HEK293T (cell line): ENCODE measurements around the gene IGFBP5.

ENCODE experiments used
- CTCF ChIA-PET: fragments of 350-600 bp; formaldehyde crosslinking; extraction: SDS; loops from one replicate; lab custom pipeline; 2021; ENCODE audit warnings: antibody characterized with exemption, inconsistent platforms; lab: Yijun Ruan, JAX
- POLR2A ChIA-PET: fragments of 350-600 bp; formaldehyde crosslinking; extraction: SDS; loops from one replicate; lab custom pipeline; 2020; ENCODE audit warnings: antibody characterized with exemption, inconsistent platforms; lab: Yijun Ruan, JAX
- DNase-seq: peaks from one replicate; pipeline ENCODE4 v3.0.0; 2012; ENCODE audit warnings: mixed read lengths; ENCODE audit errors: extremely low spot score
- ARNT ChIP-seq: fragments of 450-650 bp; IDR thresholded peaks from 2 replicates; pipeline ENCODE4 v1.6.1; 2017; ENCODE audit warnings: mild to moderate bottlenecking
- BHLHE40 ChIP-seq: fragments of 450-650 bp; IDR thresholded peaks from 2 replicates; pipeline ENCODE4 v1.6.1; 2016; ENCODE audit warnings: mild to moderate bottlenecking, moderate library complexity, borderline replicate concordance
- CTBP1 ChIP-seq: fragments of 450-650 bp; IDR thresholded peaks from 2 replicates; pipeline ENCODE4 v1.6.1; 2016; ENCODE audit warnings: borderline replicate concordance
- ELF4 ChIP-seq: fragments of 450-650 bp; IDR thresholded peaks from 2 replicates; pipeline ENCODE4 v1.6.1; 2017; ENCODE audit warnings: antibody characterized with exemption
- FOXA1 ChIP-seq: fragments of 450-650 bp; IDR thresholded peaks from 2 replicates; pipeline ENCODE4 v1.6.1; 2016; ENCODE audit warnings: mild to moderate bottlenecking
- FOXK2 ChIP-seq: fragments of 450-650 bp; IDR thresholded peaks from 2 replicates; pipeline ENCODE4 v1.6.1; 2016; ENCODE audit warnings: mild to moderate bottlenecking
- FOXM1 ChIP-seq: fragments of 450-650 bp; IDR thresholded peaks from 2 replicates; pipeline ENCODE4 v1.6.1; 2017; ENCODE audit warnings: mild to moderate bottlenecking, borderline replicate concordance
- HDGF ChIP-seq: fragments of 450-650 bp; IDR thresholded peaks from 2 replicates; pipeline ENCODE4 v1.6.1; 2017; ENCODE audit warnings: antibody characterized with exemption, borderline replicate concordance
- L3MBTL2 ChIP-seq: fragments of 450-650 bp; conservative IDR thresholded peaks from 2 replicates; pipeline ENCODE4 v1.6.1; 2016; ENCODE audit warnings: mild to moderate bottlenecking
- LEF1 ChIP-seq: fragments of 450-650 bp; IDR thresholded peaks from 2 replicates; pipeline ENCODE4 v1.6.1; 2017; ENCODE audit warnings: mild to moderate bottlenecking, borderline replicate concordance
- NFRKB ChIP-seq: fragments of 450-650 bp; IDR thresholded peaks from 2 replicates; pipeline ENCODE4 v1.6.1; 2016; ENCODE audit warnings: mild to moderate bottlenecking, moderate library complexity
- SP1 ChIP-seq: fragments of 450-650 bp; IDR thresholded peaks from 2 replicates; pipeline ENCODE4 v1.6.1; 2017
- SUZ12 ChIP-seq: fragments of 450-650 bp; IDR thresholded peaks from 2 replicates; pipeline ENCODE4 v1.6.1; 2016; ENCODE audit warnings: mild to moderate bottlenecking
- TARDBP ChIP-seq: fragments of 450-650 bp; IDR thresholded peaks from 2 replicates; pipeline ENCODE4 v1.6.1; 2016
- ZNF384 ChIP-seq: fragments of 450-650 bp; IDR thresholded peaks from 2 replicates; pipeline ENCODE4 v1.6.1; 2016
- TF ChIP-seq, protein P1 (sequence below): fragments of 450-650 bp; IDR thresholded peaks from 2 replicates; pipeline ENCODE4 v1.6.1; 2016

Gene IGFBP5

DNA sequence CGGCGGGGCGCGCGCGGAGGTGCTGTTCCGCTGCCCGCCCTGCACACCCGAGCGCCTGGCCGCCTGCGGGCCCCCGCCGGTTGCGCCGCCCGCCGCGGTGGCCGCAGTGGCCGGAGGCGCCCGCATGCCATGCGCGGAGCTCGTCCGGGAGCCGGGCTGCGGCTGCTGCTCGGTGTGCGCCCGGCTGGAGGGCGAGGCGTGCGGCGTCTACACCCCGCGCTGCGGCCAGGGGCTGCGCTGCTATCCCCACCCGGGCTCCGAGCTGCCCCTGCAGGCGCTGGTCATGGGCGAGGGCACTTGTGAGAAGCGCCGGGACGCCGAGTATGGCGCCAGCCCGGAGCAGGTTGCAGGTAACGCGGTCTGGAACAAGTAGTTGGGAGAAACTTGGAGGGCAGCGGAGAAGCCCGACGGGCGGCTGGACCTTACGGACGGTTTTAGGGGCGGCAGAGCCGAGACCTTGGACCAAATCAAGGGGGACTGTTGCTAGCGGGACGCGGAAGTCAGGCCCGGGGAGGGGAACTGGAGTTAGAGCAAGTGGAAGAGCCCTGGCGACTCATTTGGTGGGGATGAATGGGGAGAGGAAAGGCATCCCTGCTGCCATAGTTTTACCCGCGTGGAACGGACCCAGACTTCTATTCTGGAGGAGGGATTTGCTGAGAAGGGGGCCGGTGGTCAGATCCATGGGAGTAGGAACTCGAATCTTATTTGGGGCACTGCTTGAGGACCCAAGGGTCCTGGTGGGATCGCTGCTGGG is 61.6 kb downstream of the IGFBP5 start:
- POLR2A ChIA-PET, result interaction anchor here (1.4 kb wide), 1 partner anchor 15 kb away, joined by 4 read pairs; no protein-coding TSS in a partner anchor
- CTCF ChIA-PET, result interaction anchor here (0.7 kb wide), 1 partner anchor 45 kb away, joined by 3 read pairs; no protein-coding TSS in a partner anchor
- DNase-seq, result peak; percentile 44
- TF ChIP-seq ARNT, result 0 out of 2 replicates have a peak, but pooled peaks have one; percentile 26
- no peak for TF ChIP-seq FOXM1
- no peak for TF ChIP-seq HDGF
- TF ChIP-seq BHLHE40, result no peak

DNA sequence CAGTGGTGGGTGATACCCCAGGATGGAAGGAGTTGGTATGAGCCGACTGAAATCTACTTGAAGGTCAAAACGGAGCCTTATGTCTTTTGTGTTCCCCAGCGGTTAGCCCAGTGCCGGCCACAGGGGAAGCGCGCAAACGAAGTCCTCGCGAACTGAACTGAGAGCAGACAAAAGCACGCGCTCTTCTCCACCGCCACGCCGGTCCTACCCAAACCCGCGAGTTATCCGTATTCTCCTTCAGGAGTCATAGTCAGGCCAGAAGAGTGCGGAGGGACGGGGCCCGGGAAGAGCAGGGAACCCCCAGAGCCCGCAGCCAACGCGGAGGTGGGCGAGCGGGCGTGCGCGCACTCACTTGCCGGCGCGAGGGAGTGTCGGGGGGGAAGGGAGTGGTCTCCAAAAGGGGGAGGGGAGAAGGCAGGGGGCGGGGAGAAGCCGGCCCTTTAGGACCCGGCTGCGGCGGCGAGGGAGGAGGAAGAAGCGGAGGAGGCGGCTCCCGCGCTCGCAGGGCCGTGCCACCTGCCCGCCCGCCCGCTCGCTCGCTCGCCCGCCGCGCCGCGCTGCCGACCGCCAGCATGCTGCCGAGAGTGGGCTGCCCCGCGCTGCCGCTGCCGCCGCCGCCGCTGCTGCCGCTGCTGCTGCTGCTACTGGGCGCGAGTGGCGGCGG is 62.3 kb downstream of the IGFBP5 start, which contains the start of gene IGFBP2:
IGFBP2 (plus strand) TSS at position 469 of the 664 bp plus-strand sequence; CDS start at position 573, 104 bp downstream.
- peak; percentile 95 for TF ChIP-seq L3MBTL2
- no peak for TF ChIP-seq SP1
- DNase-seq, result peak; percentile 69
- CTCF ChIA-PET, result no interaction called here
- POLR2A ChIA-PET, result interaction anchor here (0.6 to 1.4 kb wide), 3 partner anchors 13 to 16 kb away, joined by 3 to 4 read pairs (median 3); no protein-coding TSS in a partner anchor

DNA sequence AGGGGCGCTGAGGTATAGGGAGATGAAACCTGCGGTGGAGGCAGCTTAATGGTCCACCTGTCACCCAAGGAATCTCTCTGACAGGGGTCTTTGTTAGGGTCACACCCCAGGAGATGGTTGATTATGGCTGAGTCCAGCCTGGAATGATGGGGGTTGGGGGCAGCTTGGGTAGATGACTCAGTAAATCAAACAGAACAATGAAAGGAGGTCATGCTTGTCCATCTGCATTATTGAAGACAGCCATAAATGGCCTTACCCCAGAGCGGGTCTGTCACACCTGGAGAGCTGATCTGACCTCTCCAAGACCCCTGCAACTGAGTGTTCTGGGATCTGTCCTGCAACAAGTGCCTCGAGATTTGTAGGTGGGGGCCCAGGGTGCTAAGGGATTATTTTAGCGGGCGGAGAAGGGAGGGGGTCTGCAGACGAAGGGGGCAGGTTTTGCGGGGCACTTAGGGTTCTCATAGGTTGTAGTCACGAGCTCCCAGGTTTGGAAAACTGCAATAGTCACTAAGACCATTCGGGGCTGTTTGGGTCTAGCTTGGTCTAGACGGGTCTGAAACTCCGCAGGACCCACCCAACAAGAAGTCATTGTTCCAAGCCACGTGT is 62.9 kb downstream of the IGFBP5 start:
- TF ChIP-seq ZNF384, result no peak
- no peak for TF ChIP-seq ELF4
- TF ChIP-seq, protein P1, sequence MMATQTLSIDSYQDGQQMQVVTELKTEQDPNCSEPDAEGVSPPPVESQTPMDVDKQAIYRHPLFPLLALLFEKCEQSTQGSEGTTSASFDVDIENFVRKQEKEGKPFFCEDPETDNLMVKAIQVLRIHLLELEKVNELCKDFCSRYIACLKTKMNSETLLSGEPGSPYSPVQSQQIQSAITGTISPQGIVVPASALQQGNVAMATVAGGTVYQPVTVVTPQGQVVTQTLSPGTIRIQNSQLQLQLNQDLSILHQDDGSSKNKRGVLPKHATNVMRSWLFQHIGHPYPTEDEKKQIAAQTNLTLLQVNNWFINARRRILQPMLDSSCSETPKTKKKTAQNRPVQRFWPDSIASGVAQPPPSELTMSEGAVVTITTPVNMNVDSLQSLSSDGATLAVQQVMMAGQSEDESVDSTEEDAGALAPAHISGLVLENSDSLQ, result no peak
- TF ChIP-seq SP1, result no peak
- no peak for TF ChIP-seq SUZ12
- TF ChIP-seq FOXM1, result no peak
- TF ChIP-seq HDGF, result no peak
- CTCF ChIA-PET, result no interaction called here
- DNase-seq, result no peak
- POLR2A ChIA-PET, result interaction anchor here (0.6 to 1.1 kb wide), 3 partner anchors 10 to 15 kb away, joined by 3 read pairs; no protein-coding TSS in a partner anchor

DNA sequence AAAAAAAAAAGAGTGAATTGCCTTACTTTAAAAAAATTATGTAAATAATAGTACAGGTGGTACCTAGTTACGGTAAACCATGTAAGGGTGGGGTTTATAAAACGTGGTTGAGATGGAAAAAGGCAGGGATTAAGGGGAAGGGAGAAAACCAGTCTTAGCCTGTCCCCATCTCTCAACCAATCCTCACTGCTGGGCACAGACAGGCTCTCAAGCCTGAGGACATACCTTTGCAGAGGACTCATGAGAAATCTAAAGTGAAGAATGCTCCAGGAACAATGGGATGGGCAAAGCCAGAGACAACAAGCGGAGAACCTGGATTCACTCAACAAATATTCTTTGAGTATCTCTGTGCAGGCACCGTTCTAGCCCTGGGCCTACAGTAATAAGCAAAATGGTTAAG is 65.6 kb downstream of the IGFBP5 start:
- ChIA-PET POLR2A (no interaction called here), CTCF (no interaction called here)
- DNase-seq, result no peak
- no peak for TF ChIP-seq FOXM1
- TF ChIP-seq HDGF, result no peak
- no peak for TF ChIP-seq CTBP1
- no peak for TF ChIP-seq BHLHE40
- TF ChIP-seq NFRKB, result no peak
- TF ChIP-seq, protein P1, result no peak
- no peak for TF ChIP-seq ELF4
- no peak for TF ChIP-seq FOXK2
- TF ChIP-seq SUZ12, result no peak
- no peak for TF ChIP-seq ARNT
- no peak for TF ChIP-seq TARDBP
- no peak for TF ChIP-seq FOXA1
- no peak for TF ChIP-seq L3MBTL2
- no peak for TF ChIP-seq LEF1
- TF ChIP-seq SP1, result no peak

DNA sequence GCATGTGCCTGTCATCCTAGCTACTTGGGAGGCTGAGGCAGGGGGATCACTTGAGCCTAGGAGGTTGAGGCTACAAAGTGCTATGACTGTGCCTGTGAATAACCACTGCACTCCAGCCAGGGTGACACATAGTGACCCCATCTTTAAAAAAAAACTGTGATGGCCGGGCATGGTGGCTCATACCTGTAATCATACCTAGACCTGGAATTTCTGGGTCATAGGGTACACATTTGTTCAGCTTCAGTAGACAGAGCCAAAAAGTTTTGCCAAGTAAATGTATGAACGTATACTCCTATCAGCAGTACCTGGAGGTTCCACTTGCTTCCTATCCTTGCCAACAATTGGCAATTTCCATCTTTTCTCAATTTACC is 68.5 kb downstream of the IGFBP5 start:
- CTCF ChIA-PET, result no interaction called here
- POLR2A ChIA-PET, result no interaction called here
- no peak for TF ChIP-seq BHLHE40
- TF ChIP-seq NFRKB, result no peak
- TF ChIP-seq L3MBTL2, result no peak
- TF ChIP-seq ELF4, result no peak
- TF ChIP-seq, protein P1, result no peak
- TF ChIP-seq FOXM1, result no peak
- no peak for TF ChIP-seq SP1
- TF ChIP-seq CTBP1, result no peak
- no peak for TF ChIP-seq ZNF384
- TF ChIP-seq LEF1, result no peak
- TF ChIP-seq TARDBP, result no peak
- TF ChIP-seq SUZ12, result no peak
- TF ChIP-seq FOXK2, result no peak
- TF ChIP-seq FOXA1, result no peak
- TF ChIP-seq ARNT, result no peak
- TF ChIP-seq HDGF, result no peak
- no peak for DNase-seq
